Measurements from ENCODE around the gene CNEP1R1.
A peak's percentile ranks its signal among the peaks of the same experiment; 100 is the strongest.

Gene CNEP1R1

DNA sequence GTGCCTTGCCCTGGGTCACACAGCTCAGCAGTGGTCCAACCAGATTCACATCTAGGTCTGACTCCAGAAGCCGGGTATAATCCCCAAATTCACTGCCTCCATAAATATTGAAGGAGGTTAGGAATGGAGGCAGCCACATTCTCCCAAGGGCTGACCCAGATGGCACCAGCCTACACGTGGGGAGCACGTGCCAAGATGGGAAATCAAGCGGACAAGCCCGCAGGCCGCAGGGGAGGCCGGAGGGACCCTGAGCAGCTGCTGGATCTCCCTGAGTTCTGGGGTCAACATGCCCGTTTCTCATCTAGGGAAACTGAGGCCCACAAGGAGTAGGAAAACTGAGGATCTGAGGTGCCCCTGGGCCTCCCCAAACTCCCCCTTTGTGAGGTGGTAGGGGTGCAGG, 32.2 kb upstream of the CNEP1R1 start:
- TF ChIP-seq, protein P1, sequence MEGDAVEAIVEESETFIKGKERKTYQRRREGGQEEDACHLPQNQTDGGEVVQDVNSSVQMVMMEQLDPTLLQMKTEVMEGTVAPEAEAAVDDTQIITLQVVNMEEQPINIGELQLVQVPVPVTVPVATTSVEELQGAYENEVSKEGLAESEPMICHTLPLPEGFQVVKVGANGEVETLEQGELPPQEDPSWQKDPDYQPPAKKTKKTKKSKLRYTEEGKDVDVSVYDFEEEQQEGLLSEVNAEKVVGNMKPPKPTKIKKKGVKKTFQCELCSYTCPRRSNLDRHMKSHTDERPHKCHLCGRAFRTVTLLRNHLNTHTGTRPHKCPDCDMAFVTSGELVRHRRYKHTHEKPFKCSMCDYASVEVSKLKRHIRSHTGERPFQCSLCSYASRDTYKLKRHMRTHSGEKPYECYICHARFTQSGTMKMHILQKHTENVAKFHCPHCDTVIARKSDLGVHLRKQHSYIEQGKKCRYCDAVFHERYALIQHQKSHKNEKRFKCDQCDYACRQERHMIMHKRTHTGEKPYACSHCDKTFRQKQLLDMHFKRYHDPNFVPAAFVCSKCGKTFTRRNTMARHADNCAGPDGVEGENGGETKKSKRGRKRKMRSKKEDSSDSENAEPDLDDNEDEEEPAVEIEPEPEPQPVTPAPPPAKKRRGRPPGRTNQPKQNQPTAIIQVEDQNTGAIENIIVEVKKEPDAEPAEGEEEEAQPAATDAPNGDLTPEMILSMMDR (IDR thresholded peaks at IDR 0.05; ENCODE audit: low read depth, low read length, missing control alignments), result no peak
- no peak overlapping the region for H3K4me3 ChIP-seq (ENCODE audit: low read depth, low read length)
- no peak for DNase-seq (ENCODE audit: low read depth)

DNA sequence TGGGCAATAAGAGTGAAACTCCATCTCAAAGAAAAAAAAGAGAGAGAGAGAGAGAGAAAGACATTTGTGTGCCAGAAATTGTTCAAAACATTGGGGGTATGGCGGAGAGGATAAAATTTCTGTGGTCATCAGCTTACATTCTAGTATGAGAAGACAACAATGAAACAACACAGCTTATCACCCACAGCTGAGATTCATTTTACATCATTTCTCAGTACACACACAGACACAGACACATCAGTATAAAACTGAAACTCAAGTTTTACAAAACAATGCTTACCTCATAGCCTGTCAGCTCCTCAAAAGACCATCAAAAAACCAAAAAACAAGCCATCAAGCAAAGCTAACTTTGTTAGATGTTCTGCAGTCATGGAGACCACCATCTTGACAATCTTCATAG, 31.4 kb upstream of the CNEP1R1 start:
- no peak for DNase-seq (ENCODE audit: low read depth)
- TF ChIP-seq, protein P1 (IDR thresholded peaks at IDR 0.05; ENCODE audit: low read depth, low read length, missing control alignments), result no peak
- H3K4me3 ChIP-seq (ENCODE audit: low read depth, low read length), result no peak overlapping the region

DNA sequence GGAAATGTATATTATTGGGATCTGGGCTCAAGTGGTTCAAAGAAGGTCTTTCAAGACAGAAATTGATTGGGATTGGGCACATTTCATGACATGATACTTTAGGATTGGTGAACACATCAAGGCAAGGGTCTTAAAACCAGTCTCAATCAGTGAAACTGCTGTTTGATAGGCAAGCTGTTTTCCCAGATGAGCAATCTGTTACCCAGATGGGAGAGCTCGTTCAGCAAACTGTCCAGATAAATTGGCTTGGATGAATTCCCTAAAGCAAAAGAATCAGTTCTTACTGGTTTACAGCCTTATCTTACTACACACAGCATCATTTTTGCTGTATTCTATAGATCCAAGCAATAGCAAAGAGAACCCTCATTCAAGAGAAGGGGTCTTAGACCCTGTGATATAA, 31.0 kb upstream of the CNEP1R1 start:
- DNase-seq (ENCODE audit: low read depth), result no peak
- TF ChIP-seq, protein P1 (IDR thresholded peaks at IDR 0.05; ENCODE audit: low read depth, low read length, missing control alignments), result no peak
- no peak overlapping the region for H3K4me3 ChIP-seq (ENCODE audit: low read depth, low read length)

DNA sequence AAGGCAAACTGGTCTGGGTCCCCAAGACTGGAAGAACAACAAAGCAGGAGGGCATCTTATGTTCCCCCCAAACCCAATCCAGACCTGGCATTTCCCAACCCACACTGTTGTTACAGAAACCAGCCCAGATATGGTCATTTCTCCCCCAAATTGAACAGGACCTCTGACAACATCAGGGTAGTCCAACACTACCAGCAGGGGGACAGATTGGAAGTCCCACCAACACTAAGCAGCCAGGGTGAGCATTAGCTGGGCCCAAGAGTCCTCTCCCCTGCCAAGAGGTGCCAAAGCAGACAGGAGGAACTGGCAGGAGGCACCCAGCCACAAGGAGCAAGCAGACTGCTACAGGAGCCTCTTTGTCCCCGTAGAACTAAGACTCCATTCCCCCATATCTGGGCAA, 29.3 kb upstream of the CNEP1R1 start:
- TF ChIP-seq, protein P1 (IDR thresholded peaks at IDR 0.05; ENCODE audit: low read depth, low read length, missing control alignments), result peak; percentile 18
- DNase-seq (ENCODE audit: low read depth), result no peak
- H3K4me3 ChIP-seq (ENCODE audit: low read depth, low read length), result no peak overlapping the region

DNA sequence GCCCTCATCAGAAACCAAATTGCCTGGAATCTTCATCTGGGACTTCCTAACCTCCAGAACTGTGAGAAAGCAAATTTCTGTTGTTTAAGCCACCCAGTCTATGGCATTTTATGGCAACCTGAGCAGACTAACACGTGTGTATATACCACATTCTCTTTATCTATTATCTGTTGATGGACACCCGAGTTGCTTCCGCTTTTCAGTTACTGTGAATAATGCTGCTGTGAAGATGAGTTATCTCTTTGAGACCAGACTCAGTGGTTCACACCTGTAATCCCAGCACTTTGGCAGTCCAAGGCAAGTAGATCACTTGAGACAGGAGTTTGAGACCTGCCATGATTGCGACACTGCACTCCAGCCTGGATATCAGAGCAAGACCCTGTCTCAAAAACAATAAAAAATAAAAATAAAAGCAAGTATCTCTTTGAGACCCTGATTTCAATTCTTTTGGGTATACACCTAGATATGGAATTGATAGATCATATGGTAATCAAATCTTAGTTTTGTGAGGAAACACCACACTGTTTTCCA, 27.2 kb upstream of the CNEP1R1 start:
- TF ChIP-seq, protein P1 (IDR thresholded peaks at IDR 0.05; ENCODE audit: low read depth, low read length, missing control alignments), result no peak
- DNase-seq (ENCODE audit: low read depth), result no peak
- H3K4me3 ChIP-seq (ENCODE audit: low read depth, low read length), result no peak overlapping the region

DNA sequence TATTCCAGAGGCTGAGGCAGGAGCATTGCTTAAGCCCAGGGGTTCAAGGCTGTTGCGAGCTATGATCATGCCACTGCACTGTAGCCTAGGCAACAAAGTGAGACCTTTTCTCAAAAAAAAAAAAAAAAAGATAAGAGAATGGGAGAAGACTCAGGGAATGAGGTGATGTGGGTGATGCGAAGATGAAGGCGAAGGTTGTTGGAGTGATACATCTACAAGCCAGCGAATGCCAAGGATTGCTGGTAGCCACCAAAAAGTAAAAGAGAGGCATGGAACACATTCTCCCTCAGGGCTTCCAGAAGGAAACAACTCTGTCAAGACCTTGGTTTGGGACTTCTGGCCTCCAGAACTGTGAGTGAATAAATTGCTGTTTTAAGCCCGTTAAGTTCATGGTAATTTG, 26.0 kb upstream of the CNEP1R1 start:
- DNase-seq (ENCODE audit: low read depth), result no peak
- no peak overlapping the region for H3K4me3 ChIP-seq (ENCODE audit: low read depth, low read length)
- TF ChIP-seq, protein P1 (IDR thresholded peaks at IDR 0.05; ENCODE audit: low read depth, low read length, missing control alignments), result no peak

DNA sequence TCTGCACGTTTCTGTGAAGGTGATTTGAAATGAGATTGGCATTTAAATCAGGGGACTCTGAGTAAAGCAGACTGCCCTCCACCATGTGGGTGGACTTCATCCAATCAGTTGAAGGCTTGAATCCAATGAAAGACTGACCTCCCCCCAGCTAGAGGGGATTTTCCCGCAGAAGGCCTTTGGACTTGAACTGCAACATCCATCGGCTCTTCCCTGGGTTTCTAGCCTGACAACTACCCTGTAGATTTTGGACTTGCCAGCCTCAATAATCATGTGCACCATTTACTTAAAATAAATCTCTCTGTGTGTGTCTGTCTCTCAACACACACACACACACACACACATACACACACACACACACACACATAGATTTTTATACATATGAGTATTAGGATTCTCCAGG, 23.9 kb upstream of the CNEP1R1 start:
- DNase-seq (ENCODE audit: low read depth), result no peak
- no peak overlapping the region for H3K4me3 ChIP-seq (ENCODE audit: low read depth, low read length)
- TF ChIP-seq, protein P1 (IDR thresholded peaks at IDR 0.05; ENCODE audit: low read depth, low read length, missing control alignments), result no peak
